NB4 (cell line): ENCODE data around the gene BIN1.

ENCODE experiments used
- DNase-seq: peaks from one replicate; pipeline ENCODE4 v3.0.0; 2010; ENCODE audit warnings: low read depth
- H3K4me3 ChIP-seq: one replicate; pipeline ENCODE4 v1.5.1; 2011; ENCODE audit warnings: mild to moderate bottlenecking, low read depth, low read length, moderate library complexity
- MYC ChIP-seq: IDR thresholded peaks from 2 replicates; pipeline ENCODE4 v1.6.1; 2011; ENCODE audit warnings: low read depth, low read length
- POLR2A ChIP-seq: IDR thresholded peaks from 2 replicates; pipeline ENCODE4 v1.6.1; 2011; ENCODE audit warnings: mild to moderate bottlenecking; ENCODE audit not compliant: insufficient read length; ENCODE audit errors: extremely low read depth
- TF ChIP-seq, protein P1 (sequence below): IDR thresholded peaks from 2 replicates; pipeline ENCODE4 v1.6.1; 2011; ENCODE audit warnings: low read depth, low read length
- TF ChIP-seq, protein P2 (sequence below): IDR thresholded peaks from one replicate; pipeline ENCODE4 v1.5.1; 2012; ENCODE audit warnings: low read depth, low read length

The BIN1 gene

DNA sequence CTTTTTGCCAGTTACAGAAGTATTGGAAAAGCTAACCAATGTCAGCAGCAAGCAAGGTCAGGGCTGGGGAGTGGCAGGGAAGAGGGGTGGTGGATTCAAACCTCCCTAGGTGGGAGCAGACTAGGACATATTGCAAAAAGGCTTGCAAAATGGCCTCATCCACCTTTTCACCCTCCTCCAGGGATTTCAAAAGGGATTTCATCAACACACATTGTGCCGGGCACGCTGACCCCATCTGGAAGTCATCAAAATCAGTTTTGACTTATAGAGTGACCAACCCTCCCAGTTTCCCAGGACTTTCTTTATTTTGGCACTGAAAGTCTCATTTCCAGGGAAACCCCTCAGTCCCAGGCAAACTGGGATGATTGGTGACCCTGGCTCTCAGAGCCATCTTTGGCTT lies 94.7 kb downstream of the BIN1 start:
- no peak overlapping the region for H3K4me3 ChIP-seq
- TF ChIP-seq, protein P1, sequence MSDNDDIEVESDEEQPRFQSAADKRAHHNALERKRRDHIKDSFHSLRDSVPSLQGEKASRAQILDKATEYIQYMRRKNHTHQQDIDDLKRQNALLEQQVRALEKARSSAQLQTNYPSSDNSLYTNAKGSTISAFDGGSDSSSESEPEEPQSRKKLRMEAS, result no peak
- TF ChIP-seq, protein P2, sequence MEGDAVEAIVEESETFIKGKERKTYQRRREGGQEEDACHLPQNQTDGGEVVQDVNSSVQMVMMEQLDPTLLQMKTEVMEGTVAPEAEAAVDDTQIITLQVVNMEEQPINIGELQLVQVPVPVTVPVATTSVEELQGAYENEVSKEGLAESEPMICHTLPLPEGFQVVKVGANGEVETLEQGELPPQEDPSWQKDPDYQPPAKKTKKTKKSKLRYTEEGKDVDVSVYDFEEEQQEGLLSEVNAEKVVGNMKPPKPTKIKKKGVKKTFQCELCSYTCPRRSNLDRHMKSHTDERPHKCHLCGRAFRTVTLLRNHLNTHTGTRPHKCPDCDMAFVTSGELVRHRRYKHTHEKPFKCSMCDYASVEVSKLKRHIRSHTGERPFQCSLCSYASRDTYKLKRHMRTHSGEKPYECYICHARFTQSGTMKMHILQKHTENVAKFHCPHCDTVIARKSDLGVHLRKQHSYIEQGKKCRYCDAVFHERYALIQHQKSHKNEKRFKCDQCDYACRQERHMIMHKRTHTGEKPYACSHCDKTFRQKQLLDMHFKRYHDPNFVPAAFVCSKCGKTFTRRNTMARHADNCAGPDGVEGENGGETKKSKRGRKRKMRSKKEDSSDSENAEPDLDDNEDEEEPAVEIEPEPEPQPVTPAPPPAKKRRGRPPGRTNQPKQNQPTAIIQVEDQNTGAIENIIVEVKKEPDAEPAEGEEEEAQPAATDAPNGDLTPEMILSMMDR, result no peak
- TF ChIP-seq POLR2A, result no peak
- no peak for DNase-seq

DNA sequence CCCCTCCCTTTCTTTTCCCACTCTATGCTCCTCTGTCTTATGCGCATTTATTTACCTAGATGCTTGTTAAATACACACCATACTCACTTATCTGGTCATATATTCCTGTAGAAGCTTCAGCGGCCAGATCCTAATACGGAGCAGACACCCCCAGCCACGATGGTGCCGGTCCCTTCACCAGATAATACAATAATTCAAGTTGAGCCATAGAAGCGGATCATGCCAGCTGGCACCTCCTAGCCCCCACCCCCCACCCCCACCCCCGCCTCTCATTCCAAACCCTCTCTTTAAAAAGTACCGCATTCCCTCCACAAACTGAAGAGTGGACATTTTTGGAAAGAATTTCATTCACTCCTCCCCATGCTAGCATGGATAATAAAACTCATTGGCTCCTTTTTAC lies 95.2 kb downstream of the BIN1 start:
- no peak overlapping the region for H3K4me3 ChIP-seq
- no peak for DNase-seq
- no peak for TF ChIP-seq MYC

DNA sequence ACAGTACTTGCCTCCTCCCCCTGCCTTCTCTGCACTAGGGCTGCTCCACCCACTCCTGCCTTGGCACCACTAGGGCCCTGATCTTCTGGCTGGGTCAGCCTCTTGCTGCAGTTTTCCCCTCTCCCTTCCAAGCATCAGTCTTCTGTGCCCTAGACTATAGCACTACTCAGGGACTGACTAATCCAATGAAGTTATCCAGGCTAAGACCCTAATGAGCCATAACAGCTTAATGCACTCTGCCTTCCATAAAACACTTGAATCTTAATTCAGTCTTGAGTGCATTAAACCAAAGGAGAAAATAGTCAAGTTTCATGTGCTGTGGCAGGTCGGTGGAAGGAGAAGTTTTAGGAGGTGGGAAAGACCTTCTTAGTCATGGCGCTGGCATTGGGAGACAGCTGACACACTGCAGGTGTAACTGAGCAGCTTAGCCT lies 95.7 kb downstream of the BIN1 start:
- no peak overlapping the region for H3K4me3 ChIP-seq
- TF ChIP-seq POLR2A (no peak), MYC (no peak)
- TF ChIP-seq, protein P1, result no peak
- TF ChIP-seq, protein P2, result no peak
- DNase-seq, result no peak

DNA sequence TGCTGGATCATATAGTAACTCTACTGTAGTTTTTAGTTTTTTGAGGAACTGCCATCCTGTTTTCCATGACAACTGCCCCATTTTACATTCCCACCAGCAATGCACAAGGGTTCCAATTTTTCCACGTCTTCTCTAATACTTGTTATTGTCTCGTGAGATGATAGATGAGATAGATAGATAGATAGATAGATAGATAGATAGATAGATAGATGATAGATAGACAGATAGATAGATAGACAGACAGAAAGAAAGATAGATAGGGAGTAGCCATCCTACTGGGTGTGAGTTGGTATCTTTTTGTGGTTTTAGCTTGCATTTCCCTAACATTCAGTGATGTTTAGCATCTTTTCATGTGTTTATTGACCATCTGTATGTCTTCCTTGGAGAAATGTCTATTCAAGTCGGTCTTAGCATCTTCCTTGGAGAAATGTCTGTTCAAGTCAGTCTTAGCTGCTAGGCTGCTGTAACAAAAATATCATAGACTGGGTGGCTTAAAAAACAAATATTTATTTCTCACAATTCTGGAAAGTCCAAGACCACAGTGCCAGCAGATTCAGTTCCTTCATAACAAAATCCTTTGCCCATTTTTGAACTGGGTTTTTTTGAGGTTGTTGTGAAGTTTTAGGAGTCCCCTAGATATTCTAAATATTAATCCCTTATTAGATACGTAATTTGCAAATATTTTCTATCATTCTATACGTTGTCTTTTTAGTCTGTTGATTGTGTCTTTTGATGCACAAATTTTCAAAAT lies 98.5 kb downstream of the BIN1 start:
- no peak overlapping the region for H3K4me3 ChIP-seq
- no peak for DNase-seq
- TF ChIP-seq, protein P2, result no peak
- TF ChIP-seq, protein P1, result no peak
- TF ChIP-seq MYC (no peak), POLR2A (no peak)

DNA sequence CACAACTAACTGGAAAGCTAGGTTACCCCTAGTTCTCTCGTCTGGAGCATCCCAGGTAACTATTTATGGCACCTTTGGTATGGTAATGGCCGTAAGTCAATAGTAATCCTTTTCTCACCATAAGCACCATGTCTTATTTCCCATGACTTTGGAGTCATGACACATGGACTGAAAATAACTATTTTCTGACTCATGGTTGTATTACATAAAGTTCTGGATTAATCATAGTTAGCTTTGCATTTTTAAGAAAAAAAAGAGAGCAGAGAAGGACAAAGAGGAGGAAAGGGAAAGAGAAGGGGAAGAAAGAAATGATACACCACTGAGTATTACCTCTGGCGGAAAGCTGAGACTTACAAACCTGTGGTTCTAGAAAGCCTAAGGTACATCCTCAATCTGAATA lies 99.3 kb downstream of the BIN1 start:
- DNase-seq, result no peak
- H3K4me3 ChIP-seq, result no peak overlapping the region
- TF ChIP-seq, protein P2, result no peak
- TF ChIP-seq POLR2A, result no peak
- TF ChIP-seq, protein P1, result no peak
- no peak for TF ChIP-seq MYC

DNA sequence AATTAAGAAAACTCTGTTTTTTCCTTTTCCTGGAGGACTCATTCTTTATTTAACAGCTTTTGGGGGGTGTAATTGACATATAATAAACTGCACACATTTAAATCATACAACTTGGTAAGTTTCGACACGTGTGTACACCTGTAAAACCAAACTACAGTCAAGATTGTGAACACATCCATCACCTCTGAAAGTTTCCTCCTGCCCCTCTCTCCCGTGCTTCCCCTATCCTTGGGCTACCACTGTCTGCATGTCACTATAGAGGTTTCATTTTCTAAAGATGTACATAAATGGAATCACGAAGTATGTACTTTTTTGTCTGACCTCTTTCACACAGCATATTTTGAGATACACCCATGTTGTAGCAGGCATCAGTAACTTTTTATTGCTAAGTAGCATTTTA lies 100.0 kb downstream of the BIN1 start:
- TF ChIP-seq POLR2A, result no peak
- DNase-seq, result no peak
- no peak overlapping the region for H3K4me3 ChIP-seq

DNA sequence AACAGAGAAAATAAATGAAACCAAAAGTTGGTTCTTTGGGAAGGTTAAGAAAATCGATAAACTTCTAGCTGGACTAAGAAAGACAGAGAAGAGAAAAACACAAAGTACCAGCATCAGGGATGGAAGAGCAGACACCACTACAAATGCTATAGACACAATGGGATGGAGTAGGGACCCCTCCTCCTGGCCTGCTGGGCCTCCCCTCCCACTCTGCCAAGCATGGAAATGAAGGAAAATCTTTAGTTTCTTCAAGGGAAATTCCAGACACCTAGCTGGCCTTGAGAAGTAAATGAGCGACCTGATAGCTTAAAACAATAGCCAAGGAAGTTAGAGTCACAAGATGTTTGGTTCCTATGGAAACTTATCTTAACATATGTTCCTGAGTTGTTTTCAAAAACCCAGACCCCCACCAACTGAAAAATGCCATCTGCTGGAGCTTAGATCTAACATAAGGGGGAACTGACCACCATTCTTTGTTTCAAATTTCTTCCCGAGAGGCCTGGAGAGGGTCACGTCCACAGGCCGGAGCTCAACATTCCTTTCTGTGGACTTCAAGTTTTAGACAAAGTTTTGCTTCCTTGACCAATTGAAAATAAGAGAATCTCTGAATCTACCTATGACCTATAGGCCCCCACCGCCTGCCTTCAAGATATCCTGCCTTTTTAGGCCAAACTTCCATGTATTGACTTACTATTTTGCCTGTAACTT lies 101.9 kb downstream of the BIN1 start:
- no peak for DNase-seq
- no peak for TF ChIP-seq POLR2A
- TF ChIP-seq, protein P2, result no peak
- no peak for TF ChIP-seq MYC
- TF ChIP-seq, protein P1, result no peak
- no peak overlapping the region for H3K4me3 ChIP-seq
